Measurements from ENCODE around the gene FGFR2.
A peak's percentile ranks its signal among the peaks of the same experiment; 100 is the strongest.
"Not testable (repeated sequence)": the region's sequence is repeated elsewhere in the genome, so short reads cannot be mapped to it uniquely, and the experiment has no call there.

FGFR2 gene

DNA sequence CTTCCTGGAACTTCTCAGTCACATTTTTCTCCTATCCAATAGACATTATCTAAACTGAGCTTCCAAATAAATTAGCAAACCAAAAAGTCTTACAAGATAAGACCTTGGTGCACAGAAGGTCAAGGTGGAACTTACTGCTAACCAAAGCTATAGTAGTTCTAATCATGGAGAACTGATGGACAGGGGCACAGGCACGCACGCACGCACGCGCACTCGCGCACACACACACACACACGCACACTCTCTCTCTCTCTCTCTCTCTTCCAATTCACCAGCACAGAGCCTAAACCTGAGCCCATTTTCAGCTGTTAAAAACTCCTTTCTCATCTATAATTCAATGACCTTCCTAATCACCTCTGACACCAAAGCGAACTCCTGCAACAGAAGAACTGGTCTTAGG, 7.5 kb downstream of the FGFR2 start:
- DNase-seq (ENCODE audit: low spot score) = no peak

DNA sequence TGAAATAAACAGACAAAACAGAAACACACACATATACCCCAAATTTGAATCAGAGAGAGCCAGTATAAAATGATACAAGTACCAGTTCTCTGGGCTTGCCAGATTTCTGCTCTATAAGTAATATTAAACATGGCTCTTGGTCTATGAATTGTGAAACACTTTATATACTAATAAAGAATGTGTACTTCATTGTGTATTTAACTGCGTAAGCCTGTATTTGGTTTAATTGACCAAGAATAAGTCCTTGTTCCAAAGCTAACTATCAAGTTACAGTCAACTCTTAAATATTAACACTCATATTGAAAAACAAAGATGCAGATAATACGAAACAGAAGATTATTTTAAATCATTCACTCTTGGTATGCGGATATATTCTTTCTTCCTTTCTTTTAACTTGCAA, 8.7 kb downstream of the FGFR2 start:
- no peak for DNase-seq (ENCODE audit: low spot score)

DNA sequence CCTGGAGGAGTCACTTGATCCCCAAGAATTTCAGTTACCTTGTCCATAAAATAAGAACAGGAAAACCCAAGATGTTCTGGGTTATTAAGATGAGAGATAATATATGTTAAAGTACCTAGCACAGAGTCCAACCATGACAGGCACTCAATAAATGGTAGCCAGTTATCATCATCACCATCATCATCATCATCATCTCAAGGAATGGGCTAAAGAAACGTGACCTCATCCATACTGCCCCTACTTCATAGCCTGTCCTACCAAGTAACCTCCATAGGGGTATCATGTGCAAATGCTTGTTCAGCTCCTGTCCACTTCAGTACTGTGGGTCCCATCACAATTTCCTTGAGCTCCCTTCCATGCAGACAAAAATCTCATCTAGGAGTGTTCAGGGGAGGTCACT, 14.4 kb downstream of the FGFR2 start:
- no peak for DNase-seq (ENCODE audit: low spot score)

DNA sequence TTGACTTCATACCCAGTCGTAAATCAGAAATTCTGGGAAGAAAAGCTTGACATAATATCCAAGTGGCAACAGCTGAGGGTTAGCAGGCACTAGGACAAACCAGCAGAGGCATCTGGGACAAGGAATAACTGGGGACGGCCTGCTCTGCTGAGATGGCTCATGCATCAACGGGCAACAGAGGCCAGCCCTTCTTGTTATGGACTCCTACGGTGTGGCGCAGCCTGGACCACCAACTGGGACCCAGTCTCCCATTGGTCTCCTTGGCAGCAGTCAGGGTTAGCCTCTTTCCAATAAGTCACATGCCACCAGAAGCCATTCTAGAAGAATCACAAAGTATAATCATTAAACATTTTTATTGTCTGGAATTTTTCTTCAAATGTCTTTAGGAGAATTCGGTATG, 15.0 kb downstream of the FGFR2 start:
- DNase-seq (ENCODE audit: low spot score) = no peak

DNA sequence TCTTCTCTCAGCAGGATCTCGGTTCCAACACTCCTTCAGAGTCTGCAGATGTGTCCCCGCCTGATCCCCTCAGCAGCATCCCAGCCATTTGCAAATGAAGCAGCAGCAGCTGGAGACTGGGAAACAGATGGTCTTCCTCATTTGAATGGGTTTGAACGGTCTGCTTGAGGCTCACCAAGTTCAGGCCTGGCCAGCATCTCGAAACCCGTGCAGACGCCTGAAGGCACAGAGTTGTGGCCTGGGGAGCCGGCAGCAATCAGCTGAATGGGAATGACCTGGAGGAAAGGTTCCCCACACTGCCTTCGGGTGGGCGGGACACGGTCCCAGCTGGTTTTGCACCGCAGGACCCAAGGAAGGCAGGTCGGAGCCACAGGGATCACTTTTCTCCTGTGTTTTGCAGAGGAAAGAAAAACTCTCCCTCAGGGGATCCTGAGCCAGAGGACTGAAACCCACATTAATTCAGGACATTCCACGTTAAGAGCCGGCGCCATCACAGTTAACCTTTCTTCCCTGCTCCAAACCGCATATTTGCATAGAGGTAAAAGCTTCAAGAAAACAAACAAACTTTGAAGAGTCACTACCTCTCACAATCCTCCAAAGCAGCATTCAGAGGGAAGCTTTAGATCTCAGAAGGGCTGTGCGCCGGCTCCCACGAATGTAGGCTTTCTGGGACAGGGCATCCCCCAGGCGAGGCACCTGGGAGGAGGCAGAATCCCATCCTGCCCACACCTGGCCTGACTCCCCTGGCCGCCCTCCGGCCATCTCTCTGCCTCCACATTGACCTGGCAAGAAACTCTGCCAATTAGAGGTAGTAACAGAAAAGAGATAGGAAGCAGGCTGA, 17.7 kb downstream of the FGFR2 start:
- DNase-seq (ENCODE audit: low spot score) = no peak

DNA sequence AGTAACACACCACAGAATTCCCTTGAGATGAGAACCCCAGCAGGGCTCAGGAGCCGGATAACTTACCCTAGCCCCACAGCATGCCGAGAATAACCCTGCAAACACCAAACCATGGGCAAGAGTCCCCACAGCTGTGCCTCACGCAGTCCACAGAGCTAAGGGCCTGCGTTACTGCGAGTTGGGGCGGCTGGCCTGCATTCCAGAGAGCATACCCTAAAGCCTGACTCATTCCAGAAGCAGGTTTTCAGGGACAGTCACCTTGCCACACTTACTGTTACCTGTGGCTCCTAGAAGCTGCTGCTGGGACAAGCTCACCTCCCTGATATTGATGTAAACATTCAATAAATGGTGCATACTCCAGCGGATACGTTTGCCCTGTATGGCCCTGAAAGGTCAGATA, 18.6 kb downstream of the FGFR2 start:
- no peak for DNase-seq (ENCODE audit: low spot score)

DNA sequence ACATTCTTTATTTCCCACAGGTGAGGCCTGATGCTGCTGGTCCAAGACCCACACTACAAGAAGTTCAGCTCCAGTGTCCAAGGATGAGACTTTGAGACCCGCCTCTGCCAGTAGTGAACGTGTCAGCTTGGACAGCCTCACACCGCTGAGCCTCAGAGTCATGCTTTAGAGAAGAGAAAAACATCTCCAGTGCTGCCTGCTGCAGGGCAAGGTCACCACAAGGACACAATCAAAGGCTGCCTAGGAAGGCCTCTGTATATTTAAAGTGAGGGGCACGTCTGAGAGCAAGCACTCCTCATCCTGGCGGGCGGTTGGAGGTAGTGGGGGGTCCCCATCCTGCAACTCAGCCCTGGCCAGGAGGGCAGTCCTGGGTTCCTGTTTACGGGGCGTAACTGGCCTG, 19.3 kb downstream of the FGFR2 start:
- no peak for DNase-seq (ENCODE audit: low spot score)

DNA sequence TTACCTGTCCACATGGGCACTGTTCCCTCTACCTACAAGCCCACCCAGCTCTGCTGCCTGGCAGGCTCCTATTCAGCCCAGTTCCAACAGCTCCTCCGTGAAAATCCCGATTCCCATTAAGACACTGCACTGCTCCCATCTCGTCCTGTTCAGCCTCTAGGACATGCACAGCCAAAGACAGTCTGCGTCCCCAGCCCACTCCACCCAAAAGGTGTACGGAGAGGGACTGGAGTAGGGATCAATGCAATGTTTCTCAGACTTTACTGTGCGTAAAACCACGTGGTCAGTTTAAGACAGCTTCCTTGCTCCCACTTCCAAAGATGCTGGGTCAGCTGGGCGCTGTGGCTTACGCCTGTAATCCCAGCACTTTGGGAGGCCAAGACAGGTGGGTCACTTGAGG, 19.9 kb downstream of the FGFR2 start:
- no peak for DNase-seq (ENCODE audit: low spot score)

DNA sequence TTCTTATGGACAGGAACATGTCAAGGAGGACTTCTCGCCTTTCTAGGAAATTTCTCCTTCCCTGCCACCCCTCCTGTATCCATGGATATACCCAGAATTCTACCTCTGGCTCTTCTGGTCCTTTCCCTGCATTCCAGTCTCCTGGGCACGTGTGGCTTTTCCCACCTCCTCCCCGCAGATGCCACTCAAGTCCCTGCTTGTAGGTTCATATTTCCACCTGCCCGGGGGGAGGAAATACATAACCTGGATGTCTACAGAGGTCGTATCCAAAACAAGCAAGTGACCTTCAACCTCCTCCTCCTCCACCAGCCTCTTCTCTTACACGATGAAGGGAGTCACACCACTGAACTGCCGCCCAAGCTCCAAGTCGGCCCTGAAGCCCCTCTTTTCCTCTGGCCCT, 20.7 kb downstream of the FGFR2 start:
- no peak for DNase-seq (ENCODE audit: low spot score)

DNA sequence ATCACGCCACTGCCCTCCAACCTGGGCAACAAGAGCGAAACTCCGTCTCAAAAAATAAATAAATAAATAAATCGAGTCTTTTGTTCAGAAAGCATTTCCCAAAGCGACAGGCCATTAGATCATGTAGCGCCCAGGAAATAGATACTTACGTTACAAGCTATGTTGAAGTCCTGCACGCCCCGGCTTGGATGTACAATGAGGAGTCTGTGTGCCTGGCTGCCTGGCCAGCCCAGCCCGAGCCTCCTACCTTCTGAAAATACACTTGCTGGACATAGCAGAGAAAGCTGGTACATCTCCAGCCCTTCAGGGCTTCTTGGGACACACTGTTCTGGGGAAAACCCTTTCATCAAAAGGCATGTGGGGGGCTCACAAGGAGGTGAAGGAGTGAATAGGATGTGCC, 22.1 kb downstream of the FGFR2 start:
- DNase-seq (ENCODE audit: low spot score) = no peak

DNA sequence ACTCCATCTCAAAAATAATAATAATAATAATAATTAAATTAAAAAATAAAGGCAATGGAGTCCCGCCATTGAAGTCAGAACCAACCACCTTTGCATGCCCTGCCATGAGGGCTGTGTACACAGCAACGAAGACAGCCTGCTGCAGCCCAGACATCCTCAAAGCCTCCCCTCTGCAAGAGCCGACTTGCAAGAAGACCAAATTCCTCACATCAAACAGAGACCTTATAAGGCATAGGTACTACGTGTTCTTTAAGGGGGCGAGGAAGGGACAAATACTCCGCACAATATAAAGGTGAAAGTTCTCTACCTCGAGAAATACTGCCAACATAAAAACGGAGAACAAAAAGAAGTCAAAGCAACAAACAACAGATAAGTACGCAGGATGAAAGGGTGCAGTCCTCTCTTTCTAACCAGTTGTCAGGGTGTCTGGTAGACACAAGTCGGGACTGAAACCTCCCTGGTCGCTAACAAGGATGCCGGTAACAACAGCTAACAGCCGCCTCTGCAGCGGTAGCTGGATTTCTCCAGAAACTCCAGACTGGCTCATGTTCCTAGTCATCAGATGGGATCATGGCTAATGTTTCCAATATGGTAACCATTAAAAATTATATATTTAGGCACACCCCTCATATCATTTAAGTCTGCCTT, 23.6 kb downstream of the FGFR2 start:
- DNase-seq (ENCODE audit: low spot score) = peak; percentile 14

DNA sequence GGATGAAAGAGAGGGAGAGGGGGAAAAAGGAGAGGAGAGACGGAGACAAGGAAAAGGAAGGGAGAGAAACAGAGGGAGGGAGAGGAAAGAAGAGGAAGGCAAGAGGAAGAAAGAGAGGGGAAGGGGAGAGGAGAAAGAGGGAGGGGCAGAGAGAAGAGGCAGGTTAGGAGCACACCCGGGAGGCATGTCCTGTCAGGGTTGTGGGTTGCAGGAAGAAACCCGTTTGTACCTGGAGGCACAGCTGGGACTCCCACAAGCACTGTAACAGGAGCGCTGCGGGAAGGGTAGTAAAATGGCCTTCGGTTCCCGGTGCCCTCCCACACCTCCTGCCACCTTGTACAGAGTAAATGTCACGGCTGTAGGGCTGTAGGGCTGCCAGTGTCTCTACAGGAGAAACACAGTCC, 24.7 kb downstream of the FGFR2 start:
- no peak for DNase-seq (ENCODE audit: low spot score)

DNA sequence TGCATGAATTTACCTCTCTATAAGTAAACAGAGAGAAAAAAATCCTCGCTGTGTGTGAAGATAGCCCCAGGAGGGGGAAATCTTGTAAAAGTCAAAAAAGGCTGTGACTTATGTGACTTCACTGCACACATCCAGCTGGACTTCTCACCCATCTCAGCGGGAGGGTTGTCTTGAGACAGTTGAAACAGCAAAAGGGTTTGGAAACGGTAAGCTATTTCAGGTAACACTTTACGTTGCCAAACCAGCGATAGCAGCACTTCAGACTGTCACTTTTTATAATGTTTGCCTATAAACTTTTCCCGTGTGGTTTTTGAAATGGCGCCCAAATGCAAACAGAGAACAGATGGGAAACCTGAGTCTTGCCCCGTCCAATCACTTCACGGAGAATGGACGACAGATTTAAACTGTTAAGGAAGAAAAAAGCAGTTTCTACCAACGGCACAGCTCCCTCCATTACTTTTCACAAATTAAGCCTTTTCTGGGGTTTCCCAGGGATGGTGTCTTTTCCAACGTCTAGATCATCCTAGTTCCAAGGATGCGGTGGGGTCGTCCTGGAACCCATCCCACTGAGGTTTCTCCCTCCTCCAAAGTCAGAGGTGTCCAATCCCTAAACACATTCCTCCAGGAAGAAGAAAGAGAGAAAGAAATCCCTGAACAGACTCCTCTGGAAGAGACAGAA, 25.2 kb downstream of the FGFR2 start:
- DNase-seq (ENCODE audit: low spot score) = no peak

DNA sequence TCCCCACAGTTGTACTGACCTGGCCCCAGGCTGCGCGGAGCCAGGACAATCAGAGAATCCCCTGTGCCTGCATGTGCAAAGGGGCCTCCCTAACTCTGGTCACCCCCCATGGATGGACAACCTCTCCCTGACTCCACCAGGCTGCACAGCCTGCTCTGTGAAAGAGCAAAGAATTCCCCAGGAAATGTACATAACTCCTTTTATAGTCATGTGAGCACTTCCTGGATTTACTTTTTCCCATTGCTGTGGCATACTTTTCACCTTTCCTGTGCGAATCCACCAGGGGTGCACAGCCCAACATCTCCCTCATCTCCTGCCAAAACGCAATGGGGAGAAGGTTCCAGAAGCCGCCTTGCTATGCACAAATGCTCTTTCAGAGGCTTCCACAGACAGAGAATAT, 27.9 kb downstream of the FGFR2 start:
- no peak for DNase-seq (ENCODE audit: low spot score)

DNA sequence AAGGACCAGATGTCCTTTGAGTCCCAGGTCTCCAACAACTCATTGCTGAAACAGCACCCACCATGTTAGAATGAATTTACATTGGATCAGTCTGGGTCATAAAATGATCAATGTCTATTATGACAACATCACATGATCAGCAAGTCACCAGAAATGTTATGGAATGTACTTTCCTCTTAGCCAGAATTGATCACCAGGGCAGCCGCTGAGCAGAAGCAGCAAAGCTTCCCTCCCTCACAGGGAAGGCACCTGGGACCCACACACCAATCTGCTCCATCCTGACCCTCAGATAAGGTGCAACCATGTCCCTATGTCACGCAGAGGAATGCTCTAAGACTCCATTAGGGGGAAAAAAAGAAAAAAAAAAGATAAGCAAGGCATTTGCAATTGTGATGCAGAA, 30.0 kb downstream of the FGFR2 start:
- DNase-seq (ENCODE audit: low spot score) = no peak

DNA sequence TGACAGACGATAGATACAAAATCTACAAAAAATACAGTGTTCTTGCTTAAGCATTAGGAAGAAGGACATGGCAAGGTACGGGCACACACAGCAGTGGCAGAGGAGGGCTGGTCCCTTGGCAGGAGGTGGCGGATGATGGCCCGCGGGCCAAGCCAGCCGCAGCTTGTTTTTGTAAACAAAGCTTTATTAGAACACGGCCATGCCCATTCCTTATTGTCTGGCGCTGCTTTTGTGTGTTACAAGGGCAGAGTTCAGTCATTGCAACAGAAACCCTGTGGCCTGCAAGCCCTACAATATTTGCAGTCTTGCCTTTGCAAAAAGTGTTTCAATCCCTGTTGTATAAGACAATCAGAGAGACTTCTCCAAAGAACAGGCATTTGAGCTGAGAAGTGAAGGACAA, 30.7 kb downstream of the FGFR2 start:
- no peak for DNase-seq (ENCODE audit: low spot score)

DNA sequence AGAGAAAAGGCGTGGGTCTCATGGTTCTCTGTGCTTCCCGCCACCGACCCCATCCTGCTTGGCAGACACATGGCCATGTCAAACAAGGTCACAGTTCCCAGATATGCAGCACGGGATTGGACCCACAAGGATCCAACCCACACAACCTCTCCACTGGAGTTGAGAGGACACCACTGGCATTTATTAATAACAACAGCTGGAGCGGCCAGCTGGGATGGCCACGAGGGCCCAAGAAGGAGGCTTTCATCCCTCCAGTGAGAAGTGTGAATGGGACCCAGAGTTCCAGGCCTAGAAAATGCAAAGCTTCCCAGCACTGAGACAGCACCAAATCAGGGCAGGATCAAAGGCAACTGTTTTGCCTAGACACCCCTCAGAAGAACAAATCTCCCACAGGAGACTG, 31.5 kb downstream of the FGFR2 start:
- no peak for DNase-seq (ENCODE audit: low spot score)

DNA sequence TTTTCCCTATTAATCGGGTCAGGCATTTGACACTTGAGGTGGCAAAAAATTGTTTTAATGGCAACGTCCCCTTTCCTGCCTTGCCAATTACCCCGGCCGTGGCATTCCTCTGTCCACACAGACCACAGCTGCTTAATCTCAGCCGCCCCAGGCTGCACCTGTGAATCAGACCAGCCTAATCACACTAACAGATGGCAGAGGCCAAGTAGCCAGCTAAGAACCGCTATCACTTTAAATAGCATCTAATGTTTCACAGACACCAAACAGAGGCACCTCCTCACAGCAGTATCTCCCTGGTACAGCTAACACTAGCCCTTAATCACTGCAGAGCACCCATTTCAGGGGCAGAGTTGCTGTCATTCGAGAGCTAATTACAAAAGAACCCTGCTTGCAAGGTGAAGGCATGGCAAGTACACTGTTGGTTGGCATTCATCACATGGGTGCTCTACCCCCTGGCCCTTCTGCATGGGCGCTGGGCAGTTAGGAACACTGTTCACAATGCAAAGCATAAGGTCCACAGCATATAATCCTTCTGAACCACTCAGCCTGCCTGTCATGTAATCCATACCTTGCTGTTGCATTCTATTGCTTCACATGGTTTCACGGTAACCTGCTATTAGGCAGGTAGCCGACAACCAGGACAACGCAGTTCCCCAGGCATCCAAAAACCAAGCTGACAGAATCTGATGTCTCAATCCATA, 38.8 kb downstream of the FGFR2 start:
- DNase-seq (ENCODE audit: low spot score) = no peak

DNA sequence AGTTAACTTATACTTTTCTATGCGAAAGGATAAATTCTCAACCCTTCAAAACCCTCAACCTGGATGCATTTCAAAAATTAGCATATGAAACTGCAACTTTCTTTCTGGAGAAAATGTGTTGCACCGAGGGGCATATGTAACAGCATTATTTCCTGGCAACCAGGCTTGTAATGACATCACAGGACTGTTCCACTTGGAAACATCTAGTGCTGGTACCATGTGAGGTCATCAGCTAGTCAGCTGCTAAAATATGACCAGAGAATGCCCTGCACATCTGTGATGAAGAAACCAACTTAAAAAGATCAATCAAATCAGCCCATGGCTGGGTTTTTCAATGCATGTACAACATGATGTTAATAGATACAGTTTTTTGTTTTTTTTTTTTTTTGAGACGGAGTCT, 40.0 kb downstream of the FGFR2 start:
- DNase-seq (ENCODE audit: low spot score) = no peak

DNA sequence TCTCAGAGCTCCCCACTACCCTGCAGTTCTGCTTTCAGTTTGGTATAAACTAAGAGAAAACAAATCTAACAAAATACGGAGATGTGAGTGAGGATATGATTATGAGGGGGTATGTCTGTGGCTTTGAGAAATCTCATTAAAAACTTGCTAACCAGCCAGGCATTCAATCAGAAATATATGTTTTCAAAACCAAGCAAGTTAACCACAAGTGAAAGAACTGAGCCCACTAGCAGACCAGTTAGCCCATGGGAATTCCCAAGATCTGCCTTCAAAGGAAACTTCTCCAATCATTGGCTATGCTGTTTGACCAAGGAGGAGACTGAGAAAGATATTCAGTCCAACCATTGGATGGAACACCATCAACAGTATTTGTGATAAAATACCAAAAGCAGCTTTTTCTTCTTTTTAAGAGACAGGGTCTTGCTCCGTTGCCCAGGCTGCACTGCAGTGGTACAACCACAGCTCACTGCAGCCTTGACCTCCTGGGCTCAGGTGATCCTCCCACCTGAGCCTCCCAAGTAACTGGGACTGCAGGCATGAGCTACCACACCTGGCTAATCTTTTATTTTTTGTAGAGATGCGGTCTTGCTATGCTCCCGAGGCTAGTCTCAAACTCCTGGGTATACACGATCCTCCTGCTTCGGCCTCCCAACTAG, 41.2 kb downstream of the FGFR2 start:
- no peak for DNase-seq (ENCODE audit: low spot score)

DNA sequence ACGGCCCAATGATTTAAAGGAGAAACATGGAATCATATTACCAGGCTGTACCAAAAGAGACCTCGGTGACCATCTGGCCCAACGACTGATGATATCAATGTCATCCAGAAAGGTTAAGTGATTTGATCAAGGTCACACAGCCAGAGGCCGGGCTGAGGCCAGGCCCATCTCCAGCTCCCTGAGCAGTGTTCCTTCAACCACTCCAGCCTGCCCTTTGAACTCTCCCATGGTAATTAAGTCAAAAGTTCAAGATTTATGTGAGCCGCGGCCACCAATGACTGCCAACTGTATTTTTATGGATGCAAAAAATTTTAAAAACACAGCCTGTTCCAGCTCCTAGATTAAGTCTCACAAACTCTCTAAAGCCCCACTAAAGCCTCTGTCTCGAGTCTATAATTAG, 41.8 kb downstream of the FGFR2 start:
- DNase-seq (ENCODE audit: low spot score) = no peak

DNA sequence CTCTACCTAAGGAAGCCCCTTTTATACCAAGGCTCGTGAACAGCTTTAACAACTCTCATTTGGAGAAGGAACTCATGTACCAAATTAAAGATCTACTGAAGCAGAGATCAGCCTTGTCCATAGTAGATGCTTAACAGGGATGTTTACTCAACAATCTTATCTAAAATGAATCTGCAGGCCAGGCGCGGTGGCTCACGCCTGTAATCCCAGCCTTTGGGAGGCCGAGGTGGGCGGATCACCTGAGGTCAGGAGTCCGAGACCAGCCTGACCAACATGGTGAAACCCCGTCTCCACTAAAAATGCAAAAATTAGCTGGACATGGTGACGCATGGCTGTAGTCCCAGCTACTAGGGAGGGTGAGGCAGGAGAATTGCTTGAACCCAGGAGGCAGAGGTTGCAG, 43.3 kb downstream of the FGFR2 start:
- DNase-seq (ENCODE audit: low spot score) = not testable (repeated sequence)

All from AG08395 (cell line).